Tibial nerve (tissue), 3 donors: ENCODE results near the gene NFILZ.

ENCODE experiments used
- CTCF ChIP-seq, 5 experiments: fragments of 200-600 bp in 3 of 5; fragments of 450-650 bp in 2 of 5; sonication (generic) in 3 of 5; IDR thresholded peaks; one replicate each; pipeline ENCODE4 v1.5.1; 2016 to 2019; ENCODE audit warnings: antibody characterized with exemption in 5 of 5, mild to moderate bottlenecking in 3 of 5, moderate library complexity in 2 of 5
- POLR2A ChIP-seq, 2 donors: fragments of 450-650 bp; IDR thresholded peaks; one replicate each; pipeline ENCODE4 v1.6.1; 2017; ENCODE audit warnings: antibody characterized with exemption in 2 of 2, mild to moderate bottlenecking in 2 of 2, moderate library complexity in 2 of 2

DNA sequence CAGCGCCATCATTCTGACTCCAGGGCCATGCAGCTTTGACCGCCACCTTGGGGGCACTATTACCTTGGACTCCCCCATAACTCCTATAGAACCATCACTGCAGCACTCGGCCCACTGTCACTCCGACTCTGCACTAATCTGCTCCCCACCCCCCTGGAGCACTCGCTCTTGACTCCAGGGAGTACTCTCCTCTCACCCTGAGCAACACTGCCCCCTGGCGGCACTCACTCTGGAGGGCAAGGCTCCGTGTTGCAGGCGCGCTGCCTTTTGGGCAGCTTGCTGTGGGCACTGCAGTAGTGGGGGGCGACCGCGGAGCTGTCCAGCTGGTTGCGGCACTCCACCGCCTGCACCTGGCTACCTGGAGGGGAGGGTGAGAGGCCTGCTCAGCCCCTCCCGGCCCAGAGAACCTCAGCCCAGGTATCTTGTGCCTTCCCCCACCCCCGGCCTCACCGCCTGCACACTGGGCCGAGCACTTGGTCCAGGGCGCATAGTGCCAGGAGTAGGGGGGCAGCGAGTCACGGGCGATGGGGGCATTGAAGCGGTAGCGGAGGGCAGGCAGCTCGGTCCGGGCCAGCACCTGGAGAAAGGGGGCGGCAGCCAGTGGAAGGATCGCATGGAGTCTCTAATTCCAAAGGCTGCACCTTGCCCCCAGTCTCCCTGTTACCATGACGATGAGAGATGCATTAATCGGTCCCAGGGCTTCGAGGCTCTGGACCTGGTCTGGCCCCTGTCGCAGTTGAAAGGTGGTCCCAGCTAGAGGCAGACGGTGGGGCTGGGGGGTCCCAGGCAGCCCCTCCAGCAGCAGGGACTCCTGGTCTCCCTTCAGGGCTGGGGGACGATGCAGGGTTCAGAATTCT is 44.3 kb upstream of the NFILZ start:
- TF ChIP-seq CTCF (IDR thresholded peaks at IDR 0.05) (peak in 3 of 5 experiments; percentile 14 to 42 (median 28)), POLR2A (IDR thresholded peaks at IDR 0.05) (no peak)
